Measurements from ENCODE around the gene SMAGP.
"Not testable (repeated sequence)": the region's sequence is repeated elsewhere in the genome, so short reads cannot be mapped to it uniquely, and the experiment has no call there.

SMAGP gene

GRCh38 chr12:51224625-51225024, 45.6 kb downstream of the SMAGP start:
- DNase-seq (ENCODE audit: low spot score), result no peak

- DNase-seq (ENCODE audit: low spot score), result no peak
These were observed 47.8 kb downstream of the SMAGP start for GRCh38 chr12:51222461-51222860.

GRCh38 chr12:51219857-51220256, 50.4 kb downstream of the SMAGP start:
- DNase-seq (ENCODE audit: low spot score), result not testable (repeated sequence)

- DNase-seq (ENCODE audit: low spot score), result no peak
These were observed 50.9 kb downstream of the SMAGP start for GRCh38 chr12:51219322-51219721.

GRCh38 chr12:51218607-51219161, 51.5 kb downstream of the SMAGP start:
- DNase-seq (ENCODE audit: low spot score), result no peak

GRCh38 chr12:51217968-51218606, 52.1 kb downstream of the SMAGP start, which contains the start of gene POU6F1:
POU6F1 (minus strand) TSS chr12:51218062; CDS start chr12:51206836, 11,226 bp downstream.
- DNase-seq (ENCODE audit: low spot score), result peak; percentile 91

GRCh38 chr12:51217133-51217967, 52.9 kb downstream of the SMAGP start:
- peak; percentile 80 for DNase-seq (ENCODE audit: low spot score)

GRCh38 chr12:51216642-51217041, 53.6 kb downstream of the SMAGP start:
- DNase-seq (ENCODE audit: low spot score), result no peak

GRCh38 chr12:51214895-51215294, 55.3 kb downstream of the SMAGP start:
- no peak for DNase-seq (ENCODE audit: low spot score)

- no peak for DNase-seq (ENCODE audit: low spot score)
These were observed 59.4 kb downstream of the SMAGP start for GRCh38 chr12:51210690-51211395.

GRCh38 chr12:51209259-51209658, 61.0 kb downstream of the SMAGP start:
- no peak for DNase-seq (ENCODE audit: low spot score)

GRCh38 chr12:51208016-51208660, 62.1 kb downstream of the SMAGP start:
- DNase-seq (ENCODE audit: low spot score), result no peak

GRCh38 chr12:51205350-51205749, 64.9 kb downstream of the SMAGP start:
- no peak for DNase-seq (ENCODE audit: low spot score)

- DNase-seq (ENCODE audit: low spot score), result no peak
These were observed 67.5 kb downstream of the SMAGP start for GRCh38 chr12:51202718-51203117.

- no peak for DNase-seq (ENCODE audit: low spot score)
These were observed 69.4 kb downstream of the SMAGP start for GRCh38 chr12:51200806-51201205.

GRCh38 chr12:51200156-51200555, 70.1 kb downstream of the SMAGP start:
- DNase-seq (ENCODE audit: low spot score), result no peak

GRCh38 chr12:51199366-51199945, 70.8 kb downstream of the SMAGP start:
- DNase-seq (ENCODE audit: low spot score), result no peak

- DNase-seq (ENCODE audit: low spot score), result no peak
These were observed 71.4 kb downstream of the SMAGP start for GRCh38 chr12:51198568-51199365.

- DNase-seq (ENCODE audit: low spot score), result no peak
These were observed 72.3 kb downstream of the SMAGP start for GRCh38 chr12:51197736-51198567.

GRCh38 chr12:51196547-51196946, 73.7 kb downstream of the SMAGP start:
- DNase-seq (ENCODE audit: low spot score), result no peak
